Measurements from ENCODE around the gene HOXB9. TPM values are rescaled to one million over a fixed set of nuclear protein-coding genes. Genes with fewer than 3 reads are reported as not detected.
A peak's percentile ranks its signal among the peaks of the same experiment; 100 is the strongest.

The HOXB9 gene
- total RNA-seq, 6 experiments from 2014 or later: not detected

DNA sequence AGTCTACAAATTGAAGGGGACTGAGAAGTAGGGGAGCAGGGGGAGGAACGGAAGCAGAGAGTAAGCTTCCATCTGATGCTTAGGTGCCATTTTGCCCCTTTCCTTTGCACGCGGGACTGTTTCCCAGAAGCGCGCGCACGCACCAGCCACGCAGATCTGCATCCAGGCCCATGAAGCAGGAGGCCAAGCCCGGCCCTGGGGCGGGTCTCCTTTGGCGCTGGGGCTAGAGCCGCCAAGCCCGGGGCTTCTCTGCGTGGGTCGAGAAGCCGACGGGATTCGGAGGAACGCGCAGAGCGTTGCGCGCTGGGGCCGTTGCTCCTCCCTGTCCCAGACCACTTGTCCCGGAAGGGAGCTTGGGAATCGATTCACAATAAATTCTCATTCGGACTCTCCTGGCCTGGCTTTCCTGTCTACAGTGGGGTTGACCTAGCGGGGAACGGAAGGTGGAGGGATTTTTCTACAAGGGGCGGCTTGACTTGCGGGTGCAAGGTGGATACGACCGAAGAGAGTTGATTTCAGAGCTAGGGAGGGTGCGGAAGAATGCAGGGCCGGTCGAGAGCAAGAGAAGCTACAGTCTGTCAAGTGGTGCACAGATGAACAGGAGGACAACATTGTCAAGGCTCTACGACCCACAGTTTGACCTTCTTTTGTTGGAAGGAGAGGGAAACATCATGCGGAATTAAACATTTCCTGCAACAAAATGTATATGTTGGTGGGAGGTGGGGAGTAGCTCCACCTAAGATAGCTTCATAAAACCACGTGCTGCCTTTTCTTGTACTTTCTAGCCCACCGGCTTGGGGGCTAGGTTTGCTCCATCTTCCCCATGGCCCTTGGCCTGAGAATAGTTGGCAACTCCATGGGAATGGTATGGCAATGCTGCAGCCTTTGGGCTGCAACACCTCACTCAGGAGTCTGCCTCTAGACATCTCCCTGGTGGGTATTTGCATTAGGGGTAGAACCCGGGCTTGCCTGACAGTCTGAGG is 4.5 kb downstream of the HOXB9 start:
- peaks cover 0 to 17% (median 2%) of the 10 kb centered on the region in 4 donors for H3K4me1 ChIP-seq
- 17% methylated on average over 15 of the region's 41 CpGs for WGBS (ENCODE audit: insufficient coverage, low coverage, low lambda C conversion rate, missing lambda C conversion rate)

DNA sequence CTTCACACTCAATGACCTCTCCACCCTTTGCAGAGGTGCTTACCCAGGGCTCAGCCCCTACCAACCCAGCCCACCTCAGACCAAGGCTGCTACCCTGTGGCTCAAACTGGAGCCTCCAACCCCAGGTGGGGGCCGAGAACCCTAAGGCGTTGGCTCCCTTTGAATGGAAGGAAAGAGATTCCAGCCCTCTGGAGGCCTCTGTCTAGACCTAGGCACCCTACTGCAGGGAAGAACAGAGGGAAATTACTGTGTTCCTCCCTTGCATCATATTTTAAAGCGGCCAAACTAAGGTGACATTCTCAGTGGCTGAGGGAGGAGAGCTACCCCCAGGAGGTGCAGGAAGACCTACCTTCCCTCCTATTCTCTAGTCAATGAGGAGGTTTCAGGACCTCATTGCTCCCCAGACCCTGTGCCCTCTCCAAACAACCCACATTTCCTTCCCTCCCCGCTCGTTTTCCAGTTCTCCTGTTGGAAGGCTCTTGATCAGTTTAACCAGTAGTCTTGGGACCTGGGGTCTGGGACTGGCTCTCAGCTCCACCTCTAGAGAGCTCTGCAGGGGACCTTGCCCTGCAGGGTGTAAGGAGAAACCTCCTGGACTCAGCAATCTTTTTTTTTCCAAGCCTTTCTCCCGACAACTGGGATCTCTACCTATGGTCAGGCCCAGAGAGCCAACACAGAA is 5.6 kb downstream of the HOXB9 start:
- H3K36me3 ChIP-seq: no peaks in the 10 kb centered on the region
- intact Hi-C loops (cut with DNase I): no loop called here
- H3K9me3 ChIP-seq: no peaks in the 10 kb centered on the region
- no peak for ATAC-seq
- H3K4me3 ChIP-seq: no peak overlapping the region
- peaks cover 33 to 75% of the 10 kb centered on the region in 2 donors for H3K27me3 ChIP-seq
- TF ChIP-seq POLR2A (IDR thresholded peaks at IDR 0.05): no peak
- TF ChIP-seq, protein P1, sequence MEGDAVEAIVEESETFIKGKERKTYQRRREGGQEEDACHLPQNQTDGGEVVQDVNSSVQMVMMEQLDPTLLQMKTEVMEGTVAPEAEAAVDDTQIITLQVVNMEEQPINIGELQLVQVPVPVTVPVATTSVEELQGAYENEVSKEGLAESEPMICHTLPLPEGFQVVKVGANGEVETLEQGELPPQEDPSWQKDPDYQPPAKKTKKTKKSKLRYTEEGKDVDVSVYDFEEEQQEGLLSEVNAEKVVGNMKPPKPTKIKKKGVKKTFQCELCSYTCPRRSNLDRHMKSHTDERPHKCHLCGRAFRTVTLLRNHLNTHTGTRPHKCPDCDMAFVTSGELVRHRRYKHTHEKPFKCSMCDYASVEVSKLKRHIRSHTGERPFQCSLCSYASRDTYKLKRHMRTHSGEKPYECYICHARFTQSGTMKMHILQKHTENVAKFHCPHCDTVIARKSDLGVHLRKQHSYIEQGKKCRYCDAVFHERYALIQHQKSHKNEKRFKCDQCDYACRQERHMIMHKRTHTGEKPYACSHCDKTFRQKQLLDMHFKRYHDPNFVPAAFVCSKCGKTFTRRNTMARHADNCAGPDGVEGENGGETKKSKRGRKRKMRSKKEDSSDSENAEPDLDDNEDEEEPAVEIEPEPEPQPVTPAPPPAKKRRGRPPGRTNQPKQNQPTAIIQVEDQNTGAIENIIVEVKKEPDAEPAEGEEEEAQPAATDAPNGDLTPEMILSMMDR (IDR thresholded peaks at IDR 0.05): no peak
- no peak overlapping the region for H3K27ac ChIP-seq
- peaks cover 0 to 8% (median 0%) of the 10 kb centered on the region in 4 donors for H3K4me1 ChIP-seq
- WGBS (ENCODE audit: insufficient coverage, low coverage, low lambda C conversion rate, missing lambda C conversion rate): 20% methylated on average over 4 of the region's 6 CpGs
- no peak for DNase-seq

More for the DNA sequence above, 4.5 kb downstream of the HOXB9 start:
- H3K27me3 ChIP-seq: peaks cover 22 to 72% of the 10 kb centered on the region in 2 donors
- no peak for ATAC-seq
- intact Hi-C loops (cut with DNase I): no loop called here
- TF ChIP-seq POLR2A (IDR thresholded peaks at IDR 0.05): no peak
- TF ChIP-seq, protein P1 (IDR thresholded peaks at IDR 0.05): no peak
- DNase-seq: no peak
- H3K27ac ChIP-seq: no peak overlapping the region
- no peaks in the 10 kb centered on the region for H3K9me3 ChIP-seq
- H3K36me3 ChIP-seq: no peaks in the 10 kb centered on the region
- no peak overlapping the region for H3K4me3 ChIP-seq

DNA sequence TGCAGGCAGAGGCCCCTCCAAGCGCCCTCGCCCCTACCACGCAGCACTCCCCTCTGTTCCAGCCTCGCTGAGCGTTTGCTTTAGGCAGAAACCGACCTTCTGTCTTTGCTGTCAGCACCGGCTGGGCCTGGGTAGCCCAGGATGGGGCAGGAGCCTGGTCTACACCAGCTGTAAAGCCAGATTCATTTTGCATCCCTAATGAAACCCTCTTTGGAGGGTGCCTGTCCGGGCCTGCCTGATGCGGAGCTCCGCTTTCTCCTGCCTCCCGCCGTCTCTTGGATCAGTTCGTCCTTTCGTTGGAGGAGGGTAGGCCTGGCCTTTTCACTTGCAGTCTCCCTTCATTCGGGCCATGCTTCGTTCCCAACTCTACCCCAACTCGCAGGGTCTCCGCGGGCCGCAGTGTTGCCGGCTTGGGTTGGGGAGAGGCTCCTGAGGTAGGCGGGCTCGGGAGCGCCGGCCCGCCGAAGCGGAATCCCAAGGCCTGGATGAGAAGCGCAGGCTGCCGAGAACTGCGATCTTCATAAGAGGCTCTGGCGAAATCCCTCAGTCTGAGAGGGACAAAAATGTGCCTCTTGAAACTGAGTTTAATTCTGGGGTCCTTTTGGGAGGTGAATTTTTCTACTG is 6.2 kb downstream of the HOXB9 start:
- no peak for ATAC-seq
- Histone ChIP-seq H3K4me3 (no peak overlapping the region), H3K4me1 (peaks cover 0 to 1% (median 0%) of the 10 kb centered on the region in 4 donors), H3K9me3 (no peaks in the 10 kb centered on the region), H3K36me3 (no peaks in the 10 kb centered on the region), H3K27ac (no peak overlapping the region), H3K27me3 (peaks cover 30 to 73% of the 10 kb centered on the region in 2 donors)
- no peak for DNase-seq
- TF ChIP-seq, protein P1 (IDR thresholded peaks at IDR 0.05): no peak
- no peak for TF ChIP-seq POLR2A (IDR thresholded peaks at IDR 0.05)
- intact Hi-C loops (cut with DNase I): loop anchor here in 1 of 2 donors (10.0 kb wide), 1 partner anchor 275 kb away; no protein-coding TSS in a partner anchor
- 22% methylated on average over 21 of the region's 32 CpGs for WGBS (ENCODE audit: insufficient coverage, low coverage, low lambda C conversion rate, missing lambda C conversion rate)

DNA sequence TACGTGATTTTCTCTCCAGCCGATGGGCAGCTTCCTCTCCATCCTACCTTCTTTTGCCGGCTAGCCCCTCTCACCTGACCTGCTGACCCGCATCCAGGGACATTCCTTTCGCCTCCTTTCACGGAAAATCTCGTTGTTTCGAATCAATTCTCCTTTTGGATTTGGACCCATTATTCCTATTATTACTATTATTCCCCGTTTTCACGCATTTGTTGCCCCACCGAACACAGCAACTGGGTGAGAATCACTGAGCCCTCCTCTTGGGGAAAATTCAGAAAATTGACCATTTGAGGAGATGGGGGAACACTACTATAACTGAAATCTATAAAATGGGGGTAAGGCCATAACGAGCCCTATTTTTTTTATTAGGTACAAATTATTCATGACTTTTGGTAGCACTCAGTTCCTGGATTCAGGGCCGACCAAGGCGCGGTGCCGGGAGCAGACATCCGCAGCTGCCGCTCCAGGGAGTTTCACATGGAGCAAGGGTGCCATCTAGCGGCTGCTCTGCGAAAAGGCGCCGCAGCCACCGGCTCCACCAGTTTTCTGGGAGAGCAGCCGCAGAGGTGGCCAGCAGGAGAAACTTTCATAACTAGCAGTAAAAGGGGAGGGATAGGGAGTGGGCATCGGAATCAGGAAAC is 7.8 kb downstream of the HOXB9 start:
- peak; percentile 92 to 99 (median 97) for ATAC-seq
- H3K27me3 ChIP-seq: peaks cover 18 to 75% of the 10 kb centered on the region in 2 donors

More for the DNA sequence above, 7.8 kb downstream of the HOXB9 start:
- peak; percentile 87 to 90 (median 87) for DNase-seq
- TF ChIP-seq, protein P1 (IDR thresholded peaks at IDR 0.05): peak; percentile 96 to 97 (median 97)
- no peak for TF ChIP-seq POLR2A (IDR thresholded peaks at IDR 0.05)
- intact Hi-C loops (cut with DNase I): loop anchor here in 1 of 2 donors (10.0 kb wide), 1 partner anchor 274 kb away; no protein-coding TSS in a partner anchor
- Histone ChIP-seq H3K36me3 (no peaks in the 10 kb centered on the region), H3K9me3 (no peaks in the 10 kb centered on the region), H3K4me1 (peaks cover 0 to 4% (median 0%) of the 10 kb centered on the region in 4 donors), H3K27ac (no peak overlapping the region), H3K4me3 (no peak overlapping the region)
- 2% methylated on average over 25 of the region's 25 CpGs for WGBS (ENCODE audit: insufficient coverage, low coverage, low lambda C conversion rate, missing lambda C conversion rate)
